NCI-H82 (cell line): ENCODE data around the gene HGS.

ENCODE experiments used
- DNase-seq: peaks from one replicate; lab custom pipeline; 2025; lab: John Stamatoyannopoulos, UW

Gene HGS

DNA sequence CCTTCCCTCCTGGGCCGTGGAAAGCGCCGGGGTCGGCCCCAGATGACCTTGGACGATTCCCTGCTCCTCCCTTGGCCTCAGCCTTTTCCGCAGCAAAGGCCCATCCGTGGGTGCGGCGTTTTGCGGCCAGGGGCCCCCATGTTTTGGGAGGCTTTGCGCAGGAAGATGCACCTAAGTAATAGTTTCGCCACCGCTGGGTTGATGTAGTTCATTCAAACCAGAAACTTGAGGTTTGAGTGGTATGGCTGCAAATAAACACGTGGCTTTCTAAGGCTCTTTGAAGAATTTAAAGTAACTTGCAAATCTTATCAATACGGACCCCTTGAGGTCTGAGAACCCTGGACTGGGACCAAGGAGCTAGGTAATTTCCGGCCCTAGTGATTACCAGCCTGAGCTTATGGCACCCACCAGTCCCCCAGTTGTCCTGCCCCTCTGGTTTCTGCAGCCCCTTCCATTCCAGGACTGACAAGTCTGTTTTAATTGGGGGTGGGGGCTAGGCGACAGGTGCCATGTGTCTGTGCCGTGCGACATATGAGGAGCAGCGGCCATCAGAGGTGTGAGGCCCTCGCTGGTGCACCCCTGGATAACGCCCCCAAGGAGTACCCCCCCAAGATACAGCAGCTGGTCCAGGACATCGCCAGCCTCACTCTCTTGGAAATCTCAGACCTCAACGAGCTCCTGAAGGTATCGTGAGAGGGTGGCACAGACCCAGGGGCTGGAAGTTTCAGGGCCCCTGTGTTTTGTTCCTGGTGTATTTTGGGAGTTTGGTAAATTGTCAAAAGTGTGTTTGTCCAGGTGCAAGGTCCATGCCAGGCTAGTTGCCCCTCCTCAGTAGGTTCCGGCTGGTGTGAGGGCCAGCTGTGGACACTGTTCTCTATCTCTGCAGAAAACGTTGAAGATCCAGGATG lies 20.2 kb downstream of the HGS start:
- DNase-seq = no peak

DNA sequence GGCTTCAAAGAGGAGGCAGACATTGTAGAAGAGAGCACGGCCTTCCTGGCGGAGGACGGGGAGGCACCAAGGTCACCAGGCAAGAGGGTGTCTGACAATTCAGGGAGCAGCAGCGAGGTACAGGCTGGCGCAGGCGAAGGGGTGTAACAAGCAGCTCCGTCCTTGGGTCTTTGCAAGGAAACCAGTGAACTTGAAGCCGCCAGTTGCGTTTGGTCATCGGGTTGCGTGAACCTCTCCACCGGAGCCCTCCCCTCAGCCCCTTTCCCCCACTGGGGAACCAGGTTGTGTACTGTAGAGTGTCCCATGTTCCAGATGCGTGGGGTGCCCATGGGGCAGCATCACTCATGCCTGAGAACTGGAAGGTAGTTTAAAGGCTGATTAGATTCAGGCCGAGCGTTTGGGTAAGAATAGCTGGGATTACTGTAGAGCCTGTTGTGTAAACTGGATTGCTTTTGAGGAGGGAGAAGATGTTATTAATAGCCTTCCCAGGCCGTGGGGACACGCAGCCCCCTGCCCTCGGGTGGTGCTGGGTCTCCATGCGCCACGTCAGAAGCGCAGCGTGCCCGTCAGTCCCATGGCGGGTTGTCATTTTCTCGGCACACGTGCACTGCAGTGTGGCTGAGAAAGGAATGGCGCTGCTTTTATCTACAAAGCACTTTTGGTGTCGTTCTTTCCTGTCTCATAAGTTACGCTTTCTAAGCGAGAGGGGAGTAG lies 21.9 kb downstream of the HGS start:
- DNase-seq = no peak

DNA sequence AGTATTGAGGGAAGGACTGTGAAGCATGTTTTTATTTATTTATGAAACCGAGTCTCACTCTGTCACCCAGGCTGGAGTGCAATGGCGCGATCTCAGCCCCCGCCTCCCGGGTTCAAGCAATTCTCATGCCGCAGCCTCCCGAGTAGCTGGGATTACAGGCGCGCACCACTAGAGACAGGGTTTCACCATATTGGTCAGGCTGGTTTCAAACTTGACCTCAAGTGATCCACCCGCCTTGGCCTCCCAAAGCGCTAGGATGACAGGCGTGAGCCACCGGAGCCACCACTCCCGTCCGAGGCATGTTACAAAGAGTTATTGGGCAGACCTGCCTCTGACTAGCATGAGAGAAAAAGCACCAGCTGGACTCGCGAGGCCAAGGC lies 22.4 kb downstream of the HGS start:
- DNase-seq = no peak

DNA sequence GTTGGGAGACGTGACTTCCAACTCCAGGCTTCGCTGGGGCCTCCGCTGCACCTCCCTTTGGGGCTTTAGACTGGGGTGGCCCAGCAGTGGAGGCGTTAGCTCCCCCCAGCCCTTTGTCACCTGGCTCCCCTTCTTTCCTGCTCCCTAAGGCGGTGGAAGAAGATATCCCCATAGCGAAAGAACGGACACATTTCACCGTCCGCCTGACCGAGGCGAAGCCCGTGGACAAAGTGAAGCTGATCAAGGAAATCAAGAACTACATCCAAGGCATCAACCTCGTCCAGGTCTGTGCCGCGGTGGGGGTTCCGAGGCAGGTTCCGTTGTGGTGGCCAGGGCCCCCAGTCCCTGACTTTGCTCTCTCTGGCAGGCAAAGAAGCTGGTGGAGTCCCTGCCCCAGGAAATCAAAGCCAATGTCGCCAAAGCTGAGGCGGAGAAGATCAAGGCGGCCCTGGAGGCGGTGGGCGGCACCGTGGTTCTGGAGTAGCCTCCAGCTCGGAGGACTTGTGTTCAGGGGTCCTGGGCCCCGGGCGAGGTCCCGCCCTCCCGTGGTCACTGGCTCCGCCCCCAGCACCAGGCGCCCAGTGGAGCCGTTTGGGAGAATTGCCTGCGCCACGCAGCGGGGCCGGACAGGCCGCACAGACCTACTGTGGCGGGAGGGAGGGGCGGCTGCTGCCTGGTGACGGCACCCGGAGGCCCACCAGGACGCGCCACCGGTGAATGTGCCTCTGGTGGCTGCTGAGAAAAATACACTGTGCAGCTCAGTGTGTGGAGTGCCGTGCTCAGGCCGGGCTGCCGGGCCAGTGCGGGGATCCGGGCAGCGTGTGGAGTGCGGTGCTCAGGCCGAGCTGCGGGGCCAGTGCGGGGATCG lies 23.2 kb downstream of the HGS start:
- no peak for DNase-seq

DNA sequence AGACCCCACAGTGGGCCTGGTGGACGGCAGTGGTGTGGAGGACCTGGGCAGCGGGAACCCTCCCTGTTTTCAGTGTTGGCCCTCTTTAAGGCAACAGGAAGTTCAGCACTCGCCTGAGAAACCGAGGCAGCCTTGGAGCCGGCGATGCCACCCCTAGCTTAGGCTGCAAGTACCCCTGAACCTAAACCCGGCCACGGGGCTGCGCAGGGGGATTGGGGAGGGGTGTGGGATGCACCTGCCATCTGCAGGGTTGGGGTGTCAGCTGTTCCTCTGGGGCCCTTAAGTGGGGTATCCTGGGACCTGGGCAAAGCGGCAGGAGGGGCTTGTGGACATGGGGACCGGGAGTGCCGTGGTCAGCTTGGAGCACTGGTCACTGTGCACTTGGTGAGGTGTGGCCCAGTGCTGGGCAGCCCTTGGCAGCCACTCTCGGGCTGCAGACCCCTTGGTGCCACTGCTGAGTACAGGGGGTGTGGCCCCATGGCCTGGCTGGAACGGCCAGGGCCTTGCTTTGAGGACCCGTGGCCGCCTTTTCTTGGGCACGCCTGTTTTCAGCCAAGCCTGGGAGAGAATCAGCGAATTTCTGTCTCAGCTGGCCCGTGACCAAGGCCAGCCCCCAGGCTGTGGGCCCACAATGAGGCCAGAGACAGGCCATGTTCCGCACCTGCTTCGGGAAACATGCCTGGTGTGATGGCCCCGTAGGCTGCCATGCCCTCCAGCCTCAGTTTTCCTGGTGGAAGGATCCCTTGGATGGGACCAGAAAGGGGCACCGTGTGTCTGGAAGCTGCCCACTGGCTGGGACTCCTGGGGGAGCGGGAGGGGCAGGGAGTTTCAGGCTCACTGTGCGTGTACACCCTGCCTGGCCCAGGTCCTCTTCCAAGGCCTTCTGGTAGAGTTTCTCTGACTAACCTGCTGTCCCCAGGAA lies 24.2 kb downstream of the HGS start:
- DNase-seq = no peak

DNA sequence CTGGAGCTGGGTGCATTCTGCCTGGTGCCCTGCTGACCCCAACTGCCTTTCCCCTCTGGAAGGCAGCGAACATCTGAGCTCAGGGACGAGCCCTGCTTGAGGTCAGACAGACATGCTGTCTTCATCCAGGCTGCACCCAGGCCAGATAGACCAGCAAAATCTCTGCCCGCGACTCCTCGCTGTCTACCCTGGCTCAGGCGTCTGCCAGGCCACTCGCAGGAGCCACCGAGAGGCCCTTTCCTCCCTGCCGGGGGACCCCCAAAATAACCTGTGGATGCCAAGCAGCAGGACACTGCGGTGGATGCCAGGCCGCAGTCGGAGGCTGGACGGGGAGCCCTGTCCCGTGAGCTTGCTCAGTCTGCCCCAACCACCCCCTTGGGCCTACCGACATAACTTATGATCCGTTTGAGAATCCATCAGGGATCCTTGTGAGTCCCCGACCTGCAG lies 25.0 kb downstream of the HGS start:
- no peak for DNase-seq

DNA sequence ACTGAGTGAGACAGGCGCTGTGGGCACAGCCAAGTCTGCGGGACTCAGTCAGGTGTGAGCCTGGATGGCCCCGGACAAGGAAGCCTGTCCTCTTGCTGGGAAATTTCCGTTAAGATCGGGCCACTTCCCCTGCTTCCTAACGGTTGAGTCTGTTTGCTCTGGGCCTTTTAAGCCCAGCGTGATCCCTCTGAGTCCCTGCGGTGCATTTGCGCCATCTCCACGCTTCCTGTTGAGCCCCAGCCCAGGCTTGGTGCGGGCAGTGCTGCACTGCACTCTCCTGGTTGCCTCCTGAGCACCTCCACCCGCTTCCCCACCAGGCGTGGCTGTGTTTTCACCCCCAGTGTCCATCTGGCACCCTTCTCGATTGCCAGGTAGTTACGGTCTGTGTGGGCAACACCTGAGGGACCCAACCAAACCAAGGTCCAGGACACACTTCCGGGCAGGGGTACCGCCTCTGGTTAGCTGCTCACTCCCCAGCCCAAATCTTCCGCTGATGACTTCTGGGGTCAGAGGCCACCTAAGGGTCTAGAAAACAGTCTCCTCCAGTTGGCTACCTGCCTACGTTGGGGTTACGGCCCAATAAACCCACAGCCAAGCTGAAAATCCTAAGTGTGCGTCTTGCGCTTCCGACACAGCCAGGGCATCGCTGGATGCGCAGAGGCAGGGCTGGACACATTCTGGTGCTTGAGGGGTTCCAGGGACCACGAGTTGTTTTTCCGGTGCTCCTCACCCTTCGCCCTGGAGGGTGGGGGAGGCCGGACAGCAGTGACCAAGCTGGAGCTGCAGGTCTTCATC lies 26.9 kb downstream of the HGS start:
- DNase-seq = peak; percentile 73

DNA sequence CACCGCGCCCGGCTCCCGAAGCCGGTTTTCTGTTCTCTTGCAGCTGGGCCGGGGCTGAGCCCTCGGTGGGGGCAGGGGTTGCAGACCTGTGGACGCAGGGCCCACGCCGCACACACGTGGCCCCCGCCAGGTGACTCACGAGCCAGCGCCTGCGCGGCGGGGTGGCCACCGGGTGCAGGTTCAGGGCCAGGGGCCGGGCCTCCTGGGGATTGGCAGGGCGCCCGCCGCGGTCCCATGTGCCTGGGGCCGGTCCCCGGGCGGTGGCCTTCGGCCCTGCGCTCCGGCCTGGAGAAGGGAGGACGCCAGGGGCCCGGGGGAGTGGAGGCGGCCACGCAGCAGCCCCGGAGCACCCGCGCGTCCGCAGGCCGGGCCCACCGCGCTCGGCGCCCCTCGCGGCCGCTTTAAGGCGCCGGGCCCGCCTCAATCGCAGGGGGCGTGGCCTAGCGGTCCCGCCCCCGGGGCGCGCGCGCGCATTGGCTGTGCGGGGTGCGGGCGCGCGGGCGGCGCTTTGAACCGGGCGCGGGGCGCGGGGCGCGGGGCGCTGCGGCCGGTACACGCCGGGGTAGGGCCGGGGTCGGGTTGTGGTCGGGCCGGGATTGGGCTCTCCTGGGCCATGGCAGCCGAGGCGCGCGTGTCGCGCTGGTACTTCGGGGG lies 28.1 kb downstream of the HGS start, which contains the start of gene SLC25A10:
SLC25A10 (plus strand) TSS at position 471 of the 654 bp plus-strand sequence; CDS start at position 614, 143 bp downstream.
- peak; percentile 95 for DNase-seq

DNA sequence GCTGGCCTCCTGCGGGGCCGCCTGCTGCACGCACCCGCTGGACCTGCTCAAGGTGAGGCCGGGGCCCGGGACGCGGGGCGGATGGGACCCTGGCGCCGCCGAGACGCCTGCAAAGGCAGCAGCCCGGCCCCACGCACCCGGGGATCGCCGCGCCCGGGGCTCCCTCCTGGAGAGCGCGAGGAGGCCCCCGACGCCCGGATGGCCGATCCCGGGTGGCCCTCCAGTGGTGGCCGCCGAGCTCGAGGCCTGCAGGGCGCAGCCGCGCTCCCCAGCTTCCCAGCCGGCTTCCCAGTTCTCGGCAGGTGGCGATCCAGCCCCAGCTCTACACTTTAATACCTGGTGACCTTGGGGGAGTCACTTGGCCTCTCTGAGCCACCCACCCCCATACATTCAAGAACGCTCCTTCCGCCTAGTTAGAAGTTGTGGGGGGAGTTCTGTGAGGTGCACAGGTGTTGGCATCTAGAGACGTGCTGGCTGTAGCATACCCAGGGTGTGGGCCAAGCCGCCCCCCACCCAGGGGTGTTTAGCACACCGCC lies 28.7 kb downstream of the HGS start:
- DNase-seq = peak; percentile 70

DNA sequence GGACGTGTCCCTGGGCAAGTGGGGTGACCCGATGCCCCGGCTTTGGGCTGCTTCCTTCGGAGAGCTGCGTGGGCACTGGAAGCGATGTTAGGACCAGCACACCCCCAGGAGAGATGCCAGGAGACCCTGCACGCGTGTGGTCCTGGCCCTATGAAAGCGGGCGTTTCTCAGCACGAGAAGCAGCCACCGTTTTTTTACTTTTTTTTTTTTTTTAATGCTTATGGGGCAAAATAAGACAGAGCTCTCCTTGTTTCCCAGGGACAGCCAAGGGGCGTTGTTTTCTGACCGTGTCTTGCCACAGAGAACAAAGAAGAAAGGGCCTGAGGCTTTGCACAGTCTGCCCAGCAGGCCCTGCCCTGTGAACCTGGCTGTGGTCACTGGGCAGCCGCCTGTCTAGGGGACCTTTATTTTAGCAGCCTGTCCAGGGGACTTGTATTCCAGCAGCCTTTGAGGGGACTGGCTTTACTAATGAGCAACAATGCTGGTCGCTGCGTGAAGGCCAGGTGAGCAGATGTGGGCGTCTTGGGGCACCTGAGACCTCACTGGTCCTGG lies 29.3 kb downstream of the HGS start:
- DNase-seq = peak; percentile 62

DNA sequence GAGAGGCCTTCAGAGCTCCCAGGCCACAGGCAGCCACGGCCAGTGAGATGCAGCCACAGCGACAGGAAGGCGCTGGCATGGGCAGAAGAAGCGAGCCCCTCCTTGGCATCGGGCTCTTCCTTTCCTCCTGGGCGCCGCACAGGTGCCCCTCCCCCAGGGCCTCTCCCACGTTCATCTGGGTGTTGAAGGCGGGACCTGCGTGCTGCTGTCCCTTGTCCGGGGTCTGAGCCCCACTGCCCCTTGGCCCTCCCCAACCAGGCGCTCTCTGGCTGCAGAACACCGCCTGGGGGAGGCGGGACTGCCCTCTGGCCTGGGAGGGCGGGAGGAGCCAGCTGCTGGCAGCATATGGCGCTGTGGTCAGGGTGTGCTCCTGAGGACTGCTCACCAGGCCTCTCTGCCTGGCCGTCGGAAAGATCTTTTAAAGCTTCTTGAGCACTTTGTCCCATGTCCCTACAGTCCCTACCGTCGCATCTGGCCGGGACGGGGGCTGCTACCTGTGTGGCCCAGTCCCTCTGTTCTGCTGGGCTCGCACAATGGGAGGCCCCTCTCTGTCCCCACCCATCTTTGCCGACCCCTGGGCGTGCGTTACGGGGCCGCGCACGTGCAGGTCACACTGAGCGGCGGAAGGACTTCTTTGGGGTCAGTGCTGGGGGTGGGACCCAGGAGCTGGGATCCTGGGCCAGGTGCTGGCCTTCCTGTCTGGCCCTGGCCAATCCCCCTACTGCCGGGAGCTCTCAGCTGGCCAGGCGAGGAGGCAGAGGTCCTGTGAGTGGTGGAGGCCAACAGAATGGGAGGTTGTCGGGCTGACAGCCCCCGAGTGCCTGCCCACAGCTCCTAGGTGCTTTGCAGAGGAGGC lies 30.0 kb downstream of the HGS start:
- DNase-seq = peak; percentile 62

DNA sequence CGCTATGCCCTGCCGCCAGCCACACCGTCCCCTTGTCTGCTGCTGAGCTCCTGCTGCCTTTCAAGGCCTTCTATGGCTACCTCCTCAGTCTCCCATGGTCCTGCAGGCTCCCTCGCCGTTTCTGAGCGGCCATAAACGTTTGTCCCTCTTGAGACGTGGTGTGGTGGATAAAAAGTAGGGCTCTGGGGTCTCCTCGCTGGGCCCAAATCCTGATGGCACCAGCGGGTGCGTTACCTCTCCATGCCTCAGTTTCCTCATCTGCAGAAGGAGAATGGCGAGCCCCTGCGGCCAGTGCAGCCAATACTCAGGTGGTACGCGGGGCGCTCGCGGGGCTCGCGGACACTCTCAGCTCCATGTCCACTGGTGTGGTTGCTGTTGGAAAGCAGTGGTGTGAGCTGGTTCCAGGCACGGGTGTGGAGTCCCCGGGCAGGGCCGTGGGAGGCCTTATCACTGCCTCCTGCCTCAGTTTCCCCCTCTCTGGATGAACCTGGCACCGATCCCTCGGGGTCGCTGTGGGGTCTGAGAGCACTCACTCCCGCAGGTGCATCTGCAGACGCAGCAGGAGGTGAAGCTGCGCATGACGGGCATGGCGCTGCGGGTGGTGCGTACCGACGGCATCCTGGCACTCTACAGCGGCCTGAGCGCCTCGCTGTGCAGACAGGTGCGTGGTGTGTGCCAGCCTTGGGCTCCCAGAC lies 30.7 kb downstream of the HGS start:
- DNase-seq = no peak

DNA sequence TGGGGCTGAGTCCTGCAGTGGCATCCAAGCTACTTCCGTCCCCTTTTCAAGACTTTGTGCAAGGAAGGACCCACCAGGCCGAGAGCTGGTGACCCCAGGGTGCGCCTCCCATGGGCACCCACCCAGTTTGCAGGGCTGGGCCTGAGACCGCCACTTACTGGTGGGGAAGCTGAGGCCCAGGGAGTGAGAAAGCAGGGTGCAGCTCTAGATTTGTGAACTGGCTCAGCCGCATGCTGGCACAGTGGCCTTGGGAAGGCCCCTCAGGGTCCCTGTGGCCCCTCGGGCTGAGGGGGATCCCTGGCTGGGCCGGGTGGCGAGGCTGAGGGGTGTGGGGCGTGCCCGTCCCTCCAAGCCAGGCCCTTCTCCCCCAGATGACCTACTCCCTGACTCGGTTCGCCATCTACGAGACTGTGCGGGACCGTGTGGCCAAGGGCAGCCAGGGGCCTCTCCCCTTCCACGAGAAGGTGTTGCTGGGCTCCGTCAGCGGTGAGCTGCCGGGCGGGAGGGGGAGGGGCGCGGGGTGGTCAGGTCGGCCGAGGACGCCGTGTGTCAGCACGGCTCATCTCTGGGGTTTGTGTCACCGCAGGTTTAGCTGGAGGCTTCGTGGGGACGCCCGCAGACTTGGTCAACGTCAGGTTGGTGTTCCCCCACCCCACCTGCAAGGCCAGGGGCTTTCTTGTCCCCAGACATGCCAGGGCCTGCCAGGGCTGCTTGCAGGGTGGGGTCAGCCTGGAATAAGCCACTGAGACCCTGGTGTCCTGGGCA lies 31.5 kb downstream of the HGS start:
- no peak for DNase-seq

DNA sequence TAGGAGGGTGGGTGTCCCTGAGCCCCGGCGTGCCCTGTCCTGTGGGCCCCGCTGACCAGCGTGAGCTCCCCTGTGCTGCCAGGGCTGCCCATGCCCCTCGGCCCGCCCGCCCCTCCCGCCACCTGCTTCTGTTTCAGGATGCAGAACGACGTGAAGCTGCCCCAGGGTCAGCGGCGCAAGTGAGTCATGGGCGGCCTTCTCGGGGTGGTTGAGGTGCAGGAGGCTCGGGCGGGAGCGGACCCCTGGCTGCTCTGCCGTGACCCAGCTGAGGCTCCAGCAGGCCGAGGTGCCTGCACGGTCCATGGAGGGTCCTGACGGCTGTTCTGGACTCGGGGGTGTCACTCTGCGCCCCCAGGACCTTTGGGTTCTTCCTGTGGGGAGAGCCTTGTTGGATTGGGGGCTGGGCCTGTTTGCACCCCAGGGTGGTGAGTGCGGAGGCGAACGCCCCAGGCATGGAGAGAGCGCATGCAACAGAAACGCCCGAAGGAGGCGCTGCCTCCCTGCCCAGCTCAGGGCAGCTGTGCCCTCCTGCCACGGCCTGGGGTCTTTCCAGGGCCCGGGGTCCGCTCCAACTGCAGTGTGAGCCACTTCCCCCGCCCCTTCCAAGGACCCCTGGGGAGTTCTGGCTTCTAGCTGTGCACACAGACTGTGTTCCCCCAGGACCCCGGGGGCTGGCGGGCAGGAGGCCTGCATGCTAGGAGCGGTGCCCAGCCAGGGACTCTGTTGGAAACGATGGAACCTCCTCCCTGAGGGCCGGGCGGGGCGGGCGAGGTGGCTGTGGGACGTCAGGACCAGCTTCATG lies 32.3 kb downstream of the HGS start:
- DNase-seq = no peak

DNA sequence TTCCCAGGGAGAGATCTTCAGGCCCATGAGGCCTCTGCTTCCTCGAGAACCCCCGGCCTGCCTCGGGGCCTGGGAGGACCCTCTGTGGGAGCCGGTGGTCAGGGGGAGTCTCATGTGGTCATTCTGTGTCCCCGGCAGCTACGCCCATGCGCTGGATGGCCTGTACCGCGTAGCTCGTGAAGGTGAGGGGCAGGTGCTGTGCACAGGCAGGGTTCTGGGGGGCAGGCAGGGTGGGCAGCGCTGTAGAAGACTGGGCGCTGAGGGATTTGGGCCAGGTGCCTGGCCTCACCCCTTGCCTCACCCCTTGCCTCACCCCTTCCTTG lies 32.8 kb downstream of the HGS start:
- DNase-seq = no peak
